Cardiac muscle cell (in vitro differentiated cells and primary cell): ENCODE results near the gene ZFYVE19. TPM values are rescaled to one million over a fixed set of nuclear protein-coding genes. Genes with fewer than 3 reads are reported as not detected.

Source experiments
- DNase-seq, 2 donors: peaks; one replicate each; pipeline versions ENCODE4 v3.0.0 to v3.0.0-alpha.2; 2010 to 2017; ENCODE audit warnings: low read depth in 1 of 2, low spot score in 1 of 2
- H3K27ac ChIP-seq: fragments of 200-600 bp; sonication (generic); 2 replicates; pipeline ENCODE4 v1.5.1; 2016
- H3K27me3 ChIP-seq: fragments of 200-600 bp; sonication (generic); 2 replicates; pipeline ENCODE4 v1.6.0; 2016; ENCODE audit warnings: control low read depth
- H3K36me3 ChIP-seq: fragments of 200-600 bp; sonication (generic); 2 replicates; pipeline ENCODE4 v1.5.1; 2016; ENCODE audit warnings: control low read depth
- H3K4me1 ChIP-seq: fragments of 200-600 bp; sonication (generic); 2 replicates; pipeline ENCODE4 v1.8.1; 2017; ENCODE audit warnings: low read depth, mild to moderate bottlenecking, mixed run types
- H3K4me3 ChIP-seq: fragments of 200-600 bp; sonication (generic); 2 replicates; pipeline ENCODE4 v1.5.1; 2016; ENCODE audit warnings: mild to moderate bottlenecking
- H3K9me3 ChIP-seq: fragments of 200-600 bp; sonication (generic); 2 replicates; pipeline ENCODE4 v1.5.1; 2017; ENCODE audit warnings: low read depth, mild to moderate bottlenecking, control low read depth
- CTCF ChIP-seq: IDR thresholded peaks from 2 replicates; pipeline ENCODE4 v1.5.1; 2012; ENCODE audit warnings: low read depth, mild to moderate bottlenecking, low read length
- polyA plus RNA-seq: library from polyadenylated mRNA; unstranded; fragments of >200 nt; fragmentation: Nextera tagmentation; extraction: Ambion mirVana; gene quantifications from 2 replicates; pipeline ENCODE4 v1.2.1, GENCODE V29; 2016
- total RNA-seq: library from RNA; depleted of rRNA; stranded (reverse); fragments of >200 nt; gene quantifications from 2 replicates; pipeline ENCODE4 v1.2.3, GENCODE V29; 2016

The ZFYVE19 gene
- total and polyA plus RNA-seq, 2 experiments from 2014 or later, result 23.4 to 41.3 TPM

- no peaks in the 10 kb centered on the region for H3K4me1 ChIP-seq
- no peaks in the 10 kb centered on the region for H3K27me3 ChIP-seq
- H3K4me3 ChIP-seq, result no peak overlapping the region
- H3K36me3 ChIP-seq, result no peaks in the 10 kb centered on the region
- peak in 1 of 2 donors; percentile 10 for DNase-seq
- no peak overlapping the region for H3K27ac ChIP-seq
- no peaks in the 10 kb centered on the region for H3K9me3 ChIP-seq
- no peak for TF ChIP-seq CTCF
Measured at GRCh38 chr15:40790718-40791117, 16.2 kb upstream of the ZFYVE19 start.

GRCh38 chr15:40792394-40792793 lies 14.5 kb upstream of the ZFYVE19 start:
- H3K36me3 ChIP-seq, result no peaks in the 10 kb centered on the region
- TF ChIP-seq CTCF, result no peak
- H3K4me1 ChIP-seq, result no peaks in the 10 kb centered on the region
- no peak overlapping the region for H3K4me3 ChIP-seq
- H3K9me3 ChIP-seq, result no peaks in the 10 kb centered on the region
- no peaks in the 10 kb centered on the region for H3K27me3 ChIP-seq
- no peak overlapping the region for H3K27ac ChIP-seq
- no peak for DNase-seq

- Histone ChIP-seq H3K27me3 (no peaks in the 10 kb centered on the region), H3K4me1 (no peaks in the 10 kb centered on the region), H3K9me3 (no peaks in the 10 kb centered on the region), H3K4me3 (no peak overlapping the region), H3K36me3 (no peaks in the 10 kb centered on the region), H3K27ac (no peak overlapping the region)
- peak in 1 of 2 donors; percentile 95 for DNase-seq
- no peak for TF ChIP-seq CTCF
Measured at GRCh38 chr15:40793216-40793989, 13.5 kb upstream of the ZFYVE19 start.

- no peaks in the 10 kb centered on the region for H3K27me3 ChIP-seq
- DNase-seq, result no peak
- H3K36me3 ChIP-seq, result no peaks in the 10 kb centered on the region
- no peak overlapping the region for H3K27ac ChIP-seq
- H3K4me1 ChIP-seq, result no peaks in the 10 kb centered on the region
- TF ChIP-seq CTCF, result no peak
- H3K9me3 ChIP-seq, result no peaks in the 10 kb centered on the region
- H3K4me3 ChIP-seq, result no peak overlapping the region
Measured at GRCh38 chr15:40796041-40796440, 10.8 kb upstream of the ZFYVE19 start.

- TF ChIP-seq CTCF, result no peak
- H3K4me3 ChIP-seq, result no peak overlapping the region
- H3K4me1 ChIP-seq, result no peaks in the 10 kb centered on the region
- DNase-seq, result no peak
- H3K9me3 ChIP-seq, result no peaks in the 10 kb centered on the region
- no peak overlapping the region for H3K27ac ChIP-seq
- no peaks in the 10 kb centered on the region for H3K27me3 ChIP-seq
- no peaks in the 10 kb centered on the region for H3K36me3 ChIP-seq
Measured at GRCh38 chr15:40796512-40796911, 10.4 kb upstream of the ZFYVE19 start.
